Spleen (tissue), 7 donors: ENCODE measurements around the gene CNTNAP2.

Experiments
- POLR2A ChIP-seq, 3 donors: fragments of 450-650 bp; IDR thresholded peaks; one replicate each; pipeline ENCODE4 v1.5.1; 2017; ENCODE audit warnings: antibody characterized with exemption in 3 of 3, mild to moderate bottlenecking in 1 of 3
- POLR2AphosphoS5 ChIP-seq, 3 donors: sonication (generic); formaldehyde crosslinking; IDR thresholded peaks; one replicate each; pipeline ENCODE4 v1.5.1; 2017; ENCODE audit warnings: antibody characterized with exemption in 3 of 3
- TF ChIP-seq, protein P1 (sequence below), 11 experiments: fragments of 200-600 bp in 7 of 11; fragments of 450-650 bp in 4 of 11; sonication (generic) in 4 of 11; IDR thresholded peaks in 8 of 11; conservative IDR thresholded peaks in 3 of 11; 1 replicate in 7 of 11; 2 replicates in 4 of 11; pipeline versions ENCODE4 v1.4.0 to v1.8.0; 2016 to 2021; ENCODE audit warnings: antibody characterized with exemption in 11 of 11, inconsistent platforms in 4 of 11, mild to moderate bottlenecking in 1 of 11
- donor health status: DM: no; HTN: no; CAD: no; lungs with moderate emphysema.
- donor health status: DM: no; HTN: no; CAD: no.
- donor health status: DM: no; HTN: no; CAD: no.

DNA sequence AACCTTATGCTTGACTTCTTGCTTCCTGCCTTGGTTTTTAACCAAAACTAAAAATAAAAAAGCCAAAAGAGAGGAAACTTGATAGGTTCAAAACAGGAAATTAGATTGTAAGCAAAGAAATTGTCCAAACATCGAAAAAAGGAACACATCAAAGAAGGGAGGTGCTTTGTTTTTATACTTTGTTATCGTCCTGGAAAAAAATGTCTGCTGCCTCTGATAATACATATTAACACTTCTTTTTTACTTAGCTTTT lies 2187.4 kb downstream of the CNTNAP2 start:
- TF ChIP-seq POLR2AphosphoS5 (IDR thresholded peaks at IDR 0.05) = no peak
- TF ChIP-seq, protein P1, sequence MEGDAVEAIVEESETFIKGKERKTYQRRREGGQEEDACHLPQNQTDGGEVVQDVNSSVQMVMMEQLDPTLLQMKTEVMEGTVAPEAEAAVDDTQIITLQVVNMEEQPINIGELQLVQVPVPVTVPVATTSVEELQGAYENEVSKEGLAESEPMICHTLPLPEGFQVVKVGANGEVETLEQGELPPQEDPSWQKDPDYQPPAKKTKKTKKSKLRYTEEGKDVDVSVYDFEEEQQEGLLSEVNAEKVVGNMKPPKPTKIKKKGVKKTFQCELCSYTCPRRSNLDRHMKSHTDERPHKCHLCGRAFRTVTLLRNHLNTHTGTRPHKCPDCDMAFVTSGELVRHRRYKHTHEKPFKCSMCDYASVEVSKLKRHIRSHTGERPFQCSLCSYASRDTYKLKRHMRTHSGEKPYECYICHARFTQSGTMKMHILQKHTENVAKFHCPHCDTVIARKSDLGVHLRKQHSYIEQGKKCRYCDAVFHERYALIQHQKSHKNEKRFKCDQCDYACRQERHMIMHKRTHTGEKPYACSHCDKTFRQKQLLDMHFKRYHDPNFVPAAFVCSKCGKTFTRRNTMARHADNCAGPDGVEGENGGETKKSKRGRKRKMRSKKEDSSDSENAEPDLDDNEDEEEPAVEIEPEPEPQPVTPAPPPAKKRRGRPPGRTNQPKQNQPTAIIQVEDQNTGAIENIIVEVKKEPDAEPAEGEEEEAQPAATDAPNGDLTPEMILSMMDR (IDR thresholded peaks at IDR 0.05 in 8 of 11, conservative IDR thresholded peaks at IDR 0.05 in 3 of 11) = no peak
- TF ChIP-seq POLR2A (IDR thresholded peaks at IDR 0.05) = no peak
